PFSK-1 (cell line): ENCODE measurements around the gene FYN.

Source experiments
- FOXP2 ChIP-seq: optimal IDR thresholded peaks from 2 replicates; pipeline ENCODE3; 2011; ENCODE audit warnings: borderline replicate concordance, control low read depth, inconsistent platforms; ENCODE audit not compliant: insufficient read depth; ENCODE audit errors: extremely low read length, extremely low read depth
- POLR2AphosphoS5 ChIP-seq: IDR thresholded peaks from 2 replicates; pipeline ENCODE4 v1.6.1; 2012; ENCODE audit warnings: low read depth, mild to moderate bottlenecking, control low read depth, low read length, moderate library complexity
- REST ChIP-seq, 2 experiments: IDR thresholded peaks; 2 replicates each; pipeline versions ENCODE4 v1.6.1 to v1.8.0; 2011 to 2012; ENCODE audit warnings: low read depth in 2 of 2, low read length in 2 of 2, control low read depth in 1 of 2, inconsistent platforms in 1 of 2, mild to moderate bottlenecking in 1 of 2, moderate library complexity in 1 of 2; ENCODE audit not compliant: insufficient read depth in 1 of 2
- SIN3A ChIP-seq: IDR thresholded peaks from 2 replicates; pipeline ENCODE4 v1.6.1; 2012; ENCODE audit warnings: mild to moderate bottlenecking, low read length, moderate library complexity, borderline replicate concordance; ENCODE audit not compliant: insufficient read depth
- TAF1 ChIP-seq: IDR thresholded peaks from 2 replicates; pipeline ENCODE4 v1.6.1; 2012; ENCODE audit warnings: low read length, control low read depth, borderline replicate concordance; ENCODE audit not compliant: insufficient read depth

FYN gene

GRCh38 chr6:111766201-111766857 lies 106.9 kb downstream of the FYN start:
- TF ChIP-seq REST (IDR thresholded peaks at IDR 0.05; ENCODE audit: insufficient read depth in 1 of 2, low read depth in 2 of 2, low read length in 2 of 2) (no peak), POLR2AphosphoS5 (no peak), SIN3A (no peak), FOXP2 (no peak), TAF1 (no peak)

- TF ChIP-seq FOXP2 (no peak), SIN3A (no peak), REST (IDR thresholded peaks at IDR 0.05; ENCODE audit: insufficient read depth in 1 of 2, low read depth in 2 of 2, low read length in 2 of 2) (no peak), POLR2AphosphoS5 (no peak), TAF1 (no peak)
Measured at GRCh38 chr6:111765763-111766162, 107.5 kb downstream of the FYN start.

GRCh38 chr6:111764238-111765175 lies 108.7 kb downstream of the FYN start:
- TF ChIP-seq FOXP2 (no peak), POLR2AphosphoS5 (no peak), REST (IDR thresholded peaks at IDR 0.05; ENCODE audit: insufficient read depth in 1 of 2, low read depth in 2 of 2, low read length in 2 of 2) (no peak), SIN3A (no peak), TAF1 (no peak)

- TF ChIP-seq SIN3A (no peak), FOXP2 (no peak), POLR2AphosphoS5 (no peak), REST (IDR thresholded peaks at IDR 0.05; ENCODE audit: insufficient read depth in 1 of 2, low read depth in 2 of 2, low read length in 2 of 2) (no peak), TAF1 (no peak)
Measured at GRCh38 chr6:111763381-111763780, 109.9 kb downstream of the FYN start.
